Peyer's patch (tissue), 4 donors: ENCODE data around the gene RESP18.

Experiments used
- CTCF ChIP-seq, 6 experiments: fragments of 450-650 bp in 4 of 6; fragments of 200-600 bp in 2 of 6; sonication (generic) in 1 of 6; IDR thresholded peaks; one replicate each; pipeline ENCODE4 v1.5.1; 2017 to 2019; ENCODE audit warnings: antibody characterized with exemption in 6 of 6, mild to moderate bottlenecking in 3 of 6, moderate library complexity in 1 of 6
- POLR2A ChIP-seq, 2 donors: fragments of 450-650 bp; IDR thresholded peaks; one replicate each; pipeline ENCODE4 v1.5.1; 2017; ENCODE audit warnings: antibody characterized with exemption in 2 of 2, mild to moderate bottlenecking in 2 of 2, moderate library complexity in 2 of 2

DNA sequence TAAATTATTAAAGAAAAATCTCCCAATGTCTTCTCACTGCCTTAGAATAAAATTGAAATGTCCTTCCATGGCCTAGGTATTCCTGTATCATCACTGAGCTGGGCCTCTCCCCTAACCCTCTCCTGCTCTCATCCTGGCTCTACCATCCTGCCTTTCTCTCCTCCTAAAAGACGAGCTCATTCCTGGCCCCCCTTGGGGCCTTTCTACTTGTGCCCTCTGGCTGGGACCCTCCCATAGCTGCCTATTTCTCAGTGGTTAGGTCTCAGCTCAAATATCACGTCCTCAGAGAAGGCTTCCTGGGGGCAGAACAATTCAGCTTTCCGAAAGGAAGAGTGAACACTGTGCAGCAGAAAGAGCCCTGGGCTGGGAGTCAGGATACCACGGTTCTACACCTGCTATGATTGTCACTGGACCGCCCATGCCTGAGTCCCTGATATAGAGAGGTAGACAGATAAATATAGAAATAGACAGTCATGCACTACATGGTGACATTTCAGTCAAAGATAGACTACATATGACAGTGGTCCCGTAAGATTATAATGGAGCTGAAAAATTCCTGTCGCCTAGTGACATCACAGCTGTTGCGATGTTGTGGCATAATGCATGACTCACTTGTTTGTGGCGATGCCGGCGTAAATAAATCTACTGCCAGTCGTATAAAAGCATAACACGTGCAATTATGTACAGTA lies 45.8 kb upstream of the RESP18 start:
- TF ChIP-seq CTCF (IDR thresholded peaks at IDR 0.05): no peak
- no peak for TF ChIP-seq POLR2A (IDR thresholded peaks at IDR 0.05)
